Testis (tissue), 3 donors: ENCODE data around the gene NOA1. TPM values are rescaled to one million over a fixed set of nuclear protein-coding genes. Genes with fewer than 3 reads are reported as not detected.

Experiments used
- DNase-seq: peaks from one replicate; pipeline ENCODE4 v3.0.0-alpha.2; 2019
- H3K27ac ChIP-seq, 2 donors: fragments of 200-600 bp; sonication (generic); one replicate each; pipeline ENCODE4 v1.5.1; 2019
- H3K27me3 ChIP-seq: fragments of 200-600 bp; sonication (generic); one replicate; pipeline ENCODE4 v1.5.1; 2019
- H3K36me3 ChIP-seq: fragments of 200-600 bp; sonication (generic); one replicate; pipeline ENCODE4 v1.5.1; 2017; ENCODE audit warnings: low read depth; ENCODE audit errors: missing control alignments
- H3K4me1 ChIP-seq: fragments of 200-600 bp; sonication (generic); one replicate; pipeline ENCODE4 v1.5.1; 2019
- H3K4me3 ChIP-seq, 2 donors: fragments of 200-600 bp; sonication (generic); one replicate each; pipeline ENCODE4 v1.5.1; 2017 to 2019
- H3K9me3 ChIP-seq: fragments of 200-600 bp; sonication (generic); one replicate; pipeline ENCODE4 v1.5.1; 2017
- WGBS, 2 donors: methylation state at CpG; one replicate each; pipeline ENCODE4 v1.1.5; 2018; 5-methylcytosine and 5-hydroxymethylcytosine counted together
- intact Hi-C: fragments of 100-400 bp; cut with DNase I; formaldehyde crosslinking; loops from one replicate; pipeline ENCODE4 v1.15.1; 2023; ENCODE audit warnings: low total_unique reads
- polyA plus RNA-seq: library from polyadenylated mRNA; stranded (reverse); fragments of 350-450 nt; fragmentation: Illumina TruSeq; extraction: RNeasy Lipid Tissue Mini Kit (QIAGEN cat#74804); gene quantifications from one replicate; pipeline ENCODE4 v1.2.3, GENCODE V29; 2014; ENCODE audit warnings: low read depth, low replicate concordance; ENCODE audit not compliant: insufficient read depth
- small RNA-seq, 2 donors: library from RNA; depleted of rRNA; stranded (forward); fragments of <200 nt; gene quantifications; one replicate each; pipeline ENCODE3, GENCODE V24; 2016
- total RNA-seq, 2 donors: library from RNA; depleted of rRNA; stranded (reverse); fragments of >200 nt; gene quantifications; one replicate each; pipeline ENCODE4 v1.2.3, GENCODE V29; 2016
- TF ChIP-seq, protein P1 (sequence below), 3 experiments: fragments of 450-650 bp in 2 of 3; fragments of 200-600 bp in 1 of 3; sonication (generic) in 1 of 3; IDR thresholded peaks; one replicate each; pipeline ENCODE4 v1.5.1; 2016 to 2019; ENCODE audit warnings: antibody characterized with exemption in 3 of 3, mild to moderate bottlenecking in 2 of 3, moderate library complexity in 1 of 3

NOA1 gene
- total and polyA plus RNA-seq, 3 donors from 2014 or later: 13.7 to 18.1 (median 16.9) TPM

DNA sequence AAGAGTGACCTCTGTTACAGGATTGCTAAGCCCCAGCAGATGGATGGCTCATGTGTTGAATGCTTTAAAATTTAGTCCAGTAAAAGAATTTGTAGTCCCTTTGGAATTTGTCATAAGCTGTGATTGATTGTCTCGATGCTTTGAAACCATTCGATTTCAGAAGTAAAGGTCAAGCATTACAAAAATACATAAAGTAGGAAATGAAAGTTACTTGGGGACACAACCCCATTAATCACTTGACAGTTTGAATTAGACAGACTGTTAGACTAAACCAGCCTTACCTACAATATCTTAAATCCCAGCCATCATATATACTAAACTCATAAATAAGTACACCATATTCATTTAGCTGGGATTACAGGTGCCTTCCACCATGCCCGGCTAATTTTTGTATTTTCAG lies 63.1 kb downstream of the NOA1 start:
- Histone ChIP-seq H3K36me3 (no peaks in the 10 kb centered on the region), H3K27me3 (no peaks in the 10 kb centered on the region), H3K27ac (no peak overlapping the region), H3K9me3 (no peaks in the 10 kb centered on the region), H3K4me3 (no peak overlapping the region), H3K4me1 (peaks cover 31% of the 10 kb centered on the region)
- WGBS, 2 donors: 68 to 82% methylated on average over 3 of the region's 3 CpGs
- TF ChIP-seq, protein P1, sequence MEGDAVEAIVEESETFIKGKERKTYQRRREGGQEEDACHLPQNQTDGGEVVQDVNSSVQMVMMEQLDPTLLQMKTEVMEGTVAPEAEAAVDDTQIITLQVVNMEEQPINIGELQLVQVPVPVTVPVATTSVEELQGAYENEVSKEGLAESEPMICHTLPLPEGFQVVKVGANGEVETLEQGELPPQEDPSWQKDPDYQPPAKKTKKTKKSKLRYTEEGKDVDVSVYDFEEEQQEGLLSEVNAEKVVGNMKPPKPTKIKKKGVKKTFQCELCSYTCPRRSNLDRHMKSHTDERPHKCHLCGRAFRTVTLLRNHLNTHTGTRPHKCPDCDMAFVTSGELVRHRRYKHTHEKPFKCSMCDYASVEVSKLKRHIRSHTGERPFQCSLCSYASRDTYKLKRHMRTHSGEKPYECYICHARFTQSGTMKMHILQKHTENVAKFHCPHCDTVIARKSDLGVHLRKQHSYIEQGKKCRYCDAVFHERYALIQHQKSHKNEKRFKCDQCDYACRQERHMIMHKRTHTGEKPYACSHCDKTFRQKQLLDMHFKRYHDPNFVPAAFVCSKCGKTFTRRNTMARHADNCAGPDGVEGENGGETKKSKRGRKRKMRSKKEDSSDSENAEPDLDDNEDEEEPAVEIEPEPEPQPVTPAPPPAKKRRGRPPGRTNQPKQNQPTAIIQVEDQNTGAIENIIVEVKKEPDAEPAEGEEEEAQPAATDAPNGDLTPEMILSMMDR (IDR thresholded peaks at IDR 0.05): no peak
- intact Hi-C loops: no loop called here
- no peak for DNase-seq

Small RNAs within 50 kb of the gene (small RNA-seq; reads per million reads assigned to genes)
- 0 reads per million in 2 donors for gene RNU6-998P

Other genes with a start within 250 kb of the NOA1 start
- gene SPINK2, start 155.9 kb downstream of the NOA1 start, total RNA-seq: 100 to 1,000 TPM; 183 to 251 TPM
- gene SPINK2, start 155.9 kb downstream of the NOA1 start, polyA plus RNA-seq: 633 TPM
- 10 to 100 TPM; 50.2 to 58.2 TPM for gene REST, start 69.7 kb downstream of the NOA1 start, total RNA-seq
- 10.7 TPM for gene REST, start 69.7 kb downstream of the NOA1 start, polyA plus RNA-seq
- 100 to 1,000 TPM in 1 of 2 donors, 10 to 100 TPM in 1; 81.8 to 104 TPM for gene POLR2B, start 1.3 kb upstream of the NOA1 start, total RNA-seq
- 81.8 TPM for gene POLR2B, start 1.3 kb upstream of the NOA1 start, polyA plus RNA-seq
- gene IGFBP7, start 132.8 kb upstream of the NOA1 start, total RNA-seq: 100 to 1,000 TPM; 451 to 817 TPM
- 531 TPM for gene IGFBP7, start 132.8 kb upstream of the NOA1 start, polyA plus RNA-seq